ENCODE data around the gene SHKBP1.

SHKBP1 gene

GRCh38 chr19:40603389-40604170 lies 26.9 kb downstream of the SHKBP1 start:
- peak; percentile 48 to 79 for DNase-seq

GRCh38 chr19:40604171-40604646 lies 27.5 kb downstream of the SHKBP1 start:
- no peak for DNase-seq

GRCh38 chr19:40604647-40605215 lies 28.1 kb downstream of the SHKBP1 start:
- no peak for DNase-seq

GRCh38 chr19:40605216-40605971 lies 28.7 kb downstream of the SHKBP1 start:
- peak; percentile 11 to 27 for DNase-seq

DNA sequence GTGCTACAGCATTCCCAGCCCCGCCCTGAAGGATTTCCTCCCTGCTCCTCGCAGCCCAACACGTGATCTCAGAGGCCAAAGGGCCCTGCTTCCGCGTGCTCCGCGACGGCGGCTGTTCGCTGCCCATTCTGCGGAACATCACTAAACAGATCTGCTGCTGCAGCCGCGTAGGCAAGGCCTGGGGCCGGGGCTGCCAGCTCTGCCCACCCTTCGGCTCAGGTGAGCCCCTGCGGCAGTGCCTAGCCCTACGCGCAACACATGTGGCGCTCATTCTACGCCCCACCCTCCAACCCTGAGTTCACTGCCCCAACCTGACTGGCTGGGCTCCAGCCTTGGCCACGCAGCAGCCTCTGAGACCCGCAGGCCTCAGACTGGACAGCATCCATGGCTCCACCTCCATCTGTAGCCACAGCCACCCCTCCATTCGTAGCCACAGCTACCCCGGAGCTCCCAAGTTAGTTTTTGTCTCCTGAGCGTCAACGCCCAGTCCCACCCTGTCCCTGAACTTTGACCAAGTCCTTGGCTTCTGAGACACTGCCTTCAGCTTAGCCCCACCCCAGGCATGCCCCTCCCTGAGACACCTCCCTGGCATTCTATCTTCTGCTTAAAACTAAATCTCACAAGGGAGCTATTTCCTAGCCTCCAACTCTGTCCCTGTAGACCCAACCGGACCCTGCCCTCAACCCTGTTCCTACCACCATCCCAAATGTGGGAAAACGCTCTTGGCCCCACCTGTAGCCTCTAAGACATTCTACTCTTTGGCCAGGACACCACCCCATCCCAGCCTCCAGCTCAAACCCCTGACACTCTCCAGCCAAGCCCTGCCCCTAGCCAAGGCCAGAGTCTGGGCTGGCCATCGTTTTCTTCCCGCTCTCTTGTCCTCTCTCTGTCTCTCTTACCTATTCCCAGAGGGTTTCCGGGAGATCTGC lies 30.9 kb downstream of the SHKBP1 start:
- no peak for DNase-seq

GRCh38 chr19:40608240-40608621 lies 31.6 kb downstream of the SHKBP1 start:
- no peak for DNase-seq

- DNase-seq: no peak
These were observed 32.3 kb downstream of the SHKBP1 start for GRCh38 chr19:40608957-40609356.

- peak in 1 of 2 donors; percentile 66 for DNase-seq
These were observed 33.1 kb downstream of the SHKBP1 start for GRCh38 chr19:40609561-40610395.

GRCh38 chr19:40610396-40611064 lies 33.9 kb downstream of the SHKBP1 start:
- peak in 1 of 2 donors; percentile 42 for DNase-seq

GRCh38 chr19:40611096-40611495 lies 34.4 kb downstream of the SHKBP1 start:
- no peak for DNase-seq

DNA sequence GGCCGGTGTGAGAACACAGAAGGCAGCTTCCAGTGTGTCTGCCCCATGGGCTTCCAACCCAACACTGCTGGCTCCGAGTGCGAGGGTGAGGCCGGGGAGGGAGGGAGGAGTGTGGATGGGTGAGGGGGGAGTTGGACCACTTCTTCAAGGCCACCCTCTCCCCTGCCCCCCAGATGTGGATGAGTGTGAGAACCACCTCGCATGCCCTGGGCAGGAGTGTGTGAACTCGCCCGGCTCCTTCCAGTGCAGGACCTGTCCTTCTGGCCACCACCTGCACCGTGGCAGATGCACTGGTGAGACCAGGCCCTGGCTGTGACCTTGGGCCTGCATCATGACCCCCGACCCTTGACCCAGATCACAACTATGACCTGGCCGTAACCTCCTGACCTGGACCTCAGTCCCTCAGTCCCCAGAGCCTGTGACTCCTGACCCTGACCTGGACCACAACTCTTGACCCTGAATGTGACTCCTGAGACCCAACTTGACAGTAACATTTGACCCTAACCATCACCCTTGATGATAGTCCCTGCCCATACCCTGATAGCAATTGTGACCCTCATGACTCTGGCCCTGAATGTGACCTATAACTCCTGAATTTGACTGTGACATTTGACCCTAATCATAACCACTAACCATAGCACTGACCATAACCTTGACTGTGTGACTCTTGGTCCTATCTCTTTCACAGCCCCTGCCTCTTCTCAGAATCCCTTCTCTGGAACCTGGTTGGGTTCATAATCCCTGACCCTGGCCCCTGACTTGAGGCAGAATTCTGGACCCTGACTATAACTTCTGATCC lies 35.4 kb downstream of the SHKBP1 start:
- no peak for DNase-seq

- DNase-seq: no peak
These were observed 36.4 kb downstream of the SHKBP1 start for GRCh38 chr19:40612831-40613689.

- no peak for DNase-seq
These were observed 37.3 kb downstream of the SHKBP1 start for GRCh38 chr19:40613690-40614621.

GRCh38 chr19:40614622-40615411 lies 38.1 kb downstream of the SHKBP1 start:
- DNase-seq: no peak

DNA sequence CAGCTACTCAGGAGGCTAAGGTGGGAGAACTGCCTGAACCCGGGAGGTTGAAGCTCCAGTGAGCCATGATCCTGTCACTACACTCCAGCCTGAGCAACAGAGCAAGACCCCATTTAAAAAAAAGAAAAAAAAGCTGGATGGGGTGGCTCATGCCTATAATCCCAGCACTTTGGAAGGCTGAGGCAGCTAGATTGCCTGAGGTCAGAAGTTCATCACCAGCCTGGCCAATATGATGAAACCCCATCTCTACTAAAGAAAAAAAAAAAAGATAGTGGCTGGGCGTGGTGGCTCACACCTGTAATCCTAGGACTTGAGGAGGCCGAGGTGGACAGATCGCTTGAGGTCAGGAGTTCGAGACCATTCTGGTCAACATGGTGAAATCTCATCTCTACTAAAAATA lies 39.5 kb downstream of the SHKBP1 start:
- no peak for DNase-seq

- DNase-seq: no peak
These were observed 40.3 kb downstream of the SHKBP1 start for GRCh38 chr19:40616941-40617340.

GRCh38 chr19:40617961-40618360 lies 41.3 kb downstream of the SHKBP1 start:
- no peak for DNase-seq
